Mesendoderm (in vitro differentiated cells): Measurements from ENCODE around the gene RCL1.
A peak's percentile ranks its signal among the peaks of the same experiment; 100 is the strongest.

Experiments used
- DNase-seq: peaks from one replicate; pipeline ENCODE4 v3.0.0; 2013
- H2AK5ac ChIP-seq: 2 replicates; pipeline ENCODE4 v1.6.1; 2013; ENCODE audit warnings: low read length, inconsistent platforms
- H2BK120ac ChIP-seq: 2 replicates; pipeline ENCODE4 v1.6.1; 2013; ENCODE audit warnings: low read depth, mild to moderate bottlenecking, low read length, moderate library complexity, mixed read lengths
- H2BK15ac ChIP-seq: replicated peaks from 2 replicates; pipeline ENCODE4 v1.6.1; 2013; ENCODE audit warnings: low read depth, mild to moderate bottlenecking, moderate library complexity
- H2BK5ac ChIP-seq: 2 replicates; pipeline ENCODE4 v1.6.1; 2013; ENCODE audit warnings: low read length, inconsistent platforms
- H3K18ac ChIP-seq: 2 replicates; pipeline ENCODE4 v1.6.1; 2013; ENCODE audit warnings: mild to moderate bottlenecking, low read length, mixed read lengths
- H3K23ac ChIP-seq: one replicate; pipeline ENCODE4 v1.6.1; 2013; ENCODE audit warnings: low read length
- H3K27ac ChIP-seq: 2 replicates; pipeline ENCODE4 v1.5.1; 2013; ENCODE audit warnings: low read depth, mild to moderate bottlenecking, inconsistent platforms, low read length, moderate library complexity
- H3K27me3 ChIP-seq: 2 replicates; pipeline ENCODE4 v1.6.1; 2013; ENCODE audit warnings: low read length, control low read depth, mild to moderate bottlenecking, inconsistent platforms; ENCODE audit not compliant: insufficient read depth, poor library complexity
- H3K36me3 ChIP-seq: 2 replicates; pipeline ENCODE4 v1.6.1; 2013; ENCODE audit warnings: low read length, inconsistent platforms; ENCODE audit not compliant: control insufficient read depth, insufficient read depth
- H3K4ac ChIP-seq: one replicate; pipeline ENCODE4 v1.6.1; 2013; ENCODE audit warnings: low read depth, mild to moderate bottlenecking, low read length, moderate library complexity
- H3K4me1 ChIP-seq: 2 replicates; pipeline ENCODE4 v1.6.1; 2013; ENCODE audit warnings: low read depth, low read length, inconsistent platforms; ENCODE audit not compliant: control insufficient read depth
- H3K4me2 ChIP-seq: 2 replicates; pipeline ENCODE4 v1.6.1; 2013; ENCODE audit warnings: low read length
- H3K4me3 ChIP-seq: 2 replicates; pipeline ENCODE4 v1.5.1; 2013; ENCODE audit warnings: mild to moderate bottlenecking, low read length
- H3K56ac ChIP-seq: one replicate; pipeline ENCODE4 v1.6.1; 2013; ENCODE audit warnings: low read length
- H3K79me1 ChIP-seq: 2 replicates; pipeline ENCODE4 v1.6.1; 2013; ENCODE audit warnings: low read length, inconsistent platforms
- H3K79me2 ChIP-seq: 2 replicates; pipeline ENCODE4 v1.6.1; 2013; ENCODE audit warnings: mild to moderate bottlenecking, low read length; ENCODE audit not compliant: control insufficient read depth, insufficient read depth
- H3K9ac ChIP-seq: 2 replicates; pipeline ENCODE4 v1.6.1; 2013; ENCODE audit warnings: low read length, inconsistent platforms
- H4K5ac ChIP-seq: one replicate; pipeline ENCODE4 v1.6.1; 2013; ENCODE audit warnings: low read length
- H4K8ac ChIP-seq: one replicate; pipeline ENCODE4 v1.6.1; 2013; ENCODE audit warnings: low read depth, mild to moderate bottlenecking, control low read depth, low read length, moderate library complexity
- WGBS: extraction: QIAGEN DNeasy Blood & Tissue Kit; methylation state at CpG from one replicate; pipeline ENCODE4 v1.1.7; 2013; ENCODE audit warnings: low lambda C conversion rate, missing lambda C conversion rate; ENCODE audit not compliant: insufficient coverage; ENCODE audit errors: extremely low coverage; 5-methylcytosine and 5-hydroxymethylcytosine counted together

Gene RCL1

GRCh38 chr9:4805191-4805918 lies 12.6 kb downstream of the RCL1 start:
- Histone ChIP-seq H2BK120ac (no peak overlapping the region), H3K18ac (no peak overlapping the region), H4K5ac (no peak overlapping the region), H4K8ac (no peak overlapping the region), H3K23ac (no peak overlapping the region), H3K56ac (no peak overlapping the region), H3K79me2 (peaks cover 59% of the 10 kb centered on the region), H2BK15ac (no peak overlapping the region), H3K4ac (no peak overlapping the region), H3K9ac (no peak overlapping the region), H3K4me1 (no peaks in the 10 kb centered on the region), H3K4me2 (no peak overlapping the region), H2BK5ac (no peak overlapping the region), H3K27me3 (no peaks in the 10 kb centered on the region), H2AK5ac (no peak overlapping the region), H3K36me3 (no peaks in the 10 kb centered on the region), H3K27ac (no peak overlapping the region), H3K4me3 (no peak overlapping the region), H3K79me1 (peaks cover 9% of the 10 kb centered on the region)
- DNase-seq, result peak; percentile 7
- no CpG with 5 or more reads among the region's 3 CpGs for WGBS

DNA sequence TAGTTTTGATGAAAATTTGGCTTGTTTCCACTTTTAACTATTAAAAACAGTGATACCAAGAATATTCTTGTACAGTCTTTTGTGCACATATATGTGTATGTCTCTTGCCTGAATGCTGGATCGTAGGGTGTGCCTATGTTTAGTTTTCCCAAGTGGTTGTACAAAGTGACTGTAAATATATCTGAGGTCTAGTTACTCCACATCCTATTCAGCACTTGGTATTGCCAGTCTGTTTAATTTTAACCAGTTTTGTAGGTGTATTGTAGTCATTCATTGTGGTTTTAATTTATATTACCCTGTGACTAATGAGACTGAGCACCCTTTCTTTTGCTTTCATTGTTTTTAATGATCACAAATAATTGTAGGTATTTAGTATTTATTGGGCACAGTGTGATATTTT lies 17.8 kb downstream of the RCL1 start:
- Histone ChIP-seq H3K36me3 (no peaks in the 10 kb centered on the region), H3K27ac (no peak overlapping the region), H2BK5ac (no peak overlapping the region), H2BK15ac (no peak overlapping the region), H3K4ac (no peak overlapping the region), H3K23ac (no peak overlapping the region), H2AK5ac (no peak overlapping the region), H3K9ac (no peak overlapping the region), H3K27me3 (no peaks in the 10 kb centered on the region), H3K18ac (no peak overlapping the region), H4K8ac (no peak overlapping the region), H4K5ac (no peak overlapping the region), H3K56ac (no peak overlapping the region), H3K79me2 (peaks cover 27% of the 10 kb centered on the region), H3K4me2 (no peak overlapping the region), H3K4me1 (peaks cover 2% of the 10 kb centered on the region), H2BK120ac (no peak overlapping the region), H3K4me3 (no peak overlapping the region), H3K79me1 (peaks cover 2% of the 10 kb centered on the region)
- WGBS, result no CpG with 5 or more reads among the region's 1 CpG
- DNase-seq, result no peak

DNA sequence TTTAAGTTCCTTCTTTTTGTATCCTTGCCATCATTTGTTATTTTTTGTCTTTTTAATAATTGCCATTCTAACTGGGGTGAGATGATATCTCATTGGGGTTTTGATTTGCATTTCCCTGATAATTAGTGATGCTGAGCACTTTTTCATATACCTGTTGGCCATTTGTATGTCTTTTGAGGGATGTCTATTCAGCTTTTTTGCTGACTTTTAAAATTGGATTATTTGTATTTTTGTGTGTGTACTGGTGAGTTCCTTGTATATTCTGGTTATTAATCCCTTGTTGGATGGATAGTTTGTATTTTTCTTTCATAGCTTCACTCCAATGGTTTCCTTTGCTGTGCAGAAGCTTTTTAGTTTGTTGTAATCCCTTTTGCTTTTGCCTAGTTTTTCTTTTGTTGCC lies 19.1 kb downstream of the RCL1 start:
- Histone ChIP-seq H2BK15ac (no peak overlapping the region), H3K18ac (no peak overlapping the region), H2BK120ac (no peak overlapping the region), H4K8ac (no peak overlapping the region), H3K23ac (no peak overlapping the region), H3K4me1 (peaks cover 4% of the 10 kb centered on the region), H3K27me3 (no peaks in the 10 kb centered on the region), H2BK5ac (no peak overlapping the region), H3K4ac (no peak overlapping the region), H3K36me3 (no peaks in the 10 kb centered on the region), H3K4me3 (no peak overlapping the region), H2AK5ac (no peak overlapping the region), H3K4me2 (no peak overlapping the region), H4K5ac (no peak overlapping the region), H3K9ac (no peak overlapping the region), H3K79me2 (peaks cover 23% of the 10 kb centered on the region), H3K79me1 (peaks cover 5% of the 10 kb centered on the region), H3K27ac (no peak overlapping the region), H3K56ac (no peak overlapping the region)
- no peak for DNase-seq

DNA sequence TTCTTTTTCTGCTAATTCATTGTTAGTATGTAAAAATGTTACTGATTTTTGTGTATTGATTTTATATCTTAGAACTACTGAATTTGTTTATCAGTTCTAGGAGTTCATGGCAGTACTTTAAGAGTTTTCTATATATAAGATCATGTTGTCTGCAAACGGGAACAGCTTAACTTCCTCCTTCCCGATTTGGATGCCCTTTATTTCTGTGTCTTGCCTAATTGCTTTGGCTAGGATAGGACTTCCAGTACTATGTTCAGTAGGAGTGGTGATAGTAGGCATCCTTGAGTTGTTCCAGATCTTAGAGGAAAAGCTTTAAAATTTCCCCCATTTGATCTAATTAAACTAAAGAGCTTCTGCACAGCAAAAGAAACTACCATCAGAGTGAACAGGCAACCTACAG lies 20.1 kb downstream of the RCL1 start:
- H3K18ac ChIP-seq, result no peak overlapping the region
- H3K9ac ChIP-seq, result no peak overlapping the region
- no peak overlapping the region for H2BK5ac ChIP-seq
- no peak overlapping the region for H4K8ac ChIP-seq
- no peak overlapping the region for H3K27ac ChIP-seq
- no peak overlapping the region for H3K4me3 ChIP-seq
- H2AK5ac ChIP-seq, result no peak overlapping the region
- H3K27me3 ChIP-seq, result no peaks in the 10 kb centered on the region
- H2BK120ac ChIP-seq, result no peak overlapping the region
- peaks cover 4% of the 10 kb centered on the region for H3K4me1 ChIP-seq
- H3K79me1 ChIP-seq, result peaks cover 5% of the 10 kb centered on the region
- no peak overlapping the region for H2BK15ac ChIP-seq
- H3K56ac ChIP-seq, result no peak overlapping the region
- peaks cover 22% of the 10 kb centered on the region for H3K79me2 ChIP-seq
- no peak for DNase-seq
- H3K4ac ChIP-seq, result no peak overlapping the region
- no peaks in the 10 kb centered on the region for H3K36me3 ChIP-seq
- no CpG with 5 or more reads among the region's 2 CpGs for WGBS
- no peak overlapping the region for H3K4me2 ChIP-seq
- no peak overlapping the region for H3K23ac ChIP-seq
- H4K5ac ChIP-seq, result no peak overlapping the region

DNA sequence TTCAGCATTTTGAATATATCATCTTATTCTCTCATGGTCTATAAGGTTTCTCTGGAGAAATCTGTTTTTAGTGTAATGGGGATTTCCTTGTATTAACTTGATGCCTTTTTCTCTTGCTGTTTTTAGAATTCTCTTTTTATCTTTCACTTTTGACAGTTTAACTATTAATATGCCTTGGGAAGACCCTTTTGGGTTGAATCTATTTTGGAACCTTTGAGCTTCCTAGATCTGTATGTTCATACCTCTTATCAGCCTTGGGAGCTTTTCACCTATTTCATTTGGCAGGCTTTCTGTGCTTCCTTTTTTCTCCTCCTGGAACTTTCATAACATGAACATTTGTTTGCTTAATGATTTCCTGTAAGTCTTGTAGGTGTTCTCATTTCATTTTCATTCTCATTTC lies 22.2 kb downstream of the RCL1 start:
- H4K8ac ChIP-seq, result no peak overlapping the region
- peaks cover 7% of the 10 kb centered on the region for H3K79me1 ChIP-seq
- no peak overlapping the region for H2AK5ac ChIP-seq
- H3K27me3 ChIP-seq, result no peaks in the 10 kb centered on the region
- H3K4me2 ChIP-seq, result no peak overlapping the region
- H3K18ac ChIP-seq, result no peak overlapping the region
- no peak for DNase-seq
- H3K36me3 ChIP-seq, result no peaks in the 10 kb centered on the region
- no peak overlapping the region for H3K4ac ChIP-seq
- H3K9ac ChIP-seq, result no peak overlapping the region
- H2BK5ac ChIP-seq, result no peak overlapping the region
- no peak overlapping the region for H4K5ac ChIP-seq
- no peak overlapping the region for H2BK15ac ChIP-seq
- no peak overlapping the region for H3K27ac ChIP-seq
- H3K4me1 ChIP-seq, result peaks cover 4% of the 10 kb centered on the region
- no peak overlapping the region for H3K23ac ChIP-seq
- no peak overlapping the region for H2BK120ac ChIP-seq
- peaks cover 20% of the 10 kb centered on the region for H3K79me2 ChIP-seq
- H3K4me3 ChIP-seq, result no peak overlapping the region
- no peak overlapping the region for H3K56ac ChIP-seq

- H4K8ac ChIP-seq, result no peak overlapping the region
Measured at GRCh38 chr9:4815381-4815956, 22.7 kb downstream of the RCL1 start.

More at GRCh38 chr9:4815381-4815956, 22.7 kb downstream of the RCL1 start:
- Histone ChIP-seq H2BK120ac (no peak overlapping the region), H3K4me1 (peaks cover 4% of the 10 kb centered on the region), H3K4ac (no peak overlapping the region), H3K79me2 (peaks cover 22% of the 10 kb centered on the region), H3K23ac (no peak overlapping the region), H2BK15ac (no peak overlapping the region), H3K4me2 (no peak overlapping the region), H3K56ac (no peak overlapping the region), H3K36me3 (no peaks in the 10 kb centered on the region), H3K9ac (no peak overlapping the region), H3K4me3 (no peak overlapping the region), H2BK5ac (no peak overlapping the region), H3K27ac (no peak overlapping the region), H4K5ac (no peak overlapping the region), H3K18ac (no peak overlapping the region), H3K27me3 (no peaks in the 10 kb centered on the region), H2AK5ac (no peak overlapping the region), H3K79me1 (peaks cover 9% of the 10 kb centered on the region)
- WGBS, result no CpG with 5 or more reads among the region's 7 CpGs
- peak; percentile 44 for DNase-seq
